ENCODE data around the gene PKD1. TPM values are rescaled to one million over a fixed set of nuclear protein-coding genes. Genes with fewer than 3 reads are reported as not detected.

Gene PKD1
- total RNA-seq, 1 experiment from 2014 or later: 137 TPM

GRCh38 chr16:2074071-2074470 lies 61.6 kb downstream of the PKD1 start (continued):
- TF ChIP-seq, protein P1, sequence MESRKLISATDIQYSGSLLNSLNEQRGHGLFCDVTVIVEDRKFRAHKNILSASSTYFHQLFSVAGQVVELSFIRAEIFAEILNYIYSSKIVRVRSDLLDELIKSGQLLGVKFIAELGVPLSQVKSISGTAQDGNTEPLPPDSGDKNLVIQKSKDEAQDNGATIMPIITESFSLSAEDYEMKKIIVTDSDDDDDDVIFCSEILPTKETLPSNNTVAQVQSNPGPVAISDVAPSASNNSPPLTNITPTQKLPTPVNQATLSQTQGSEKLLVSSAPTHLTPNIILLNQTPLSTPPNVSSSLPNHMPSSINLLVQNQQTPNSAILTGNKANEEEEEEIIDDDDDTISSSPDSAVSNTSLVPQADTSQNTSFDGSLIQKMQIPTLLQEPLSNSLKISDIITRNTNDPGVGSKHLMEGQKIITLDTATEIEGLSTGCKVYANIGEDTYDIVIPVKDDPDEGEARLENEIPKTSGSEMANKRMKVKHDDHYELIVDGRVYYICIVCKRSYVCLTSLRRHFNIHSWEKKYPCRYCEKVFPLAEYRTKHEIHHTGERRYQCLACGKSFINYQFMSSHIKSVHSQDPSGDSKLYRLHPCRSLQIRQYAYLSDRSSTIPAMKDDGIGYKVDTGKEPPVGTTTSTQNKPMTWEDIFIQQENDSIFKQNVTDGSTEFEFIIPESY (IDR thresholded peaks at IDR 0.05; ENCODE audit: extremely low read depth, insufficient replicate concordance, low read length): no peak
- TF ChIP-seq SIN3A (IDR thresholded peaks at IDR 0.05; ENCODE audit: low read depth) (no peak), FOSL1 (IDR thresholded peaks at IDR 0.05; ENCODE audit: low read depth) (no peak), CBX3 (IDR thresholded peaks at IDR 0.05; ENCODE audit: low read depth) (no peak), EZH2phosphoT487 (IDR thresholded peaks at IDR 0.05; ENCODE audit: borderline replicate concordance) (no peak), SP1 (IDR thresholded peaks at IDR 0.05; ENCODE audit: low read depth) (no peak)
- TF ChIP-seq, protein P2, sequence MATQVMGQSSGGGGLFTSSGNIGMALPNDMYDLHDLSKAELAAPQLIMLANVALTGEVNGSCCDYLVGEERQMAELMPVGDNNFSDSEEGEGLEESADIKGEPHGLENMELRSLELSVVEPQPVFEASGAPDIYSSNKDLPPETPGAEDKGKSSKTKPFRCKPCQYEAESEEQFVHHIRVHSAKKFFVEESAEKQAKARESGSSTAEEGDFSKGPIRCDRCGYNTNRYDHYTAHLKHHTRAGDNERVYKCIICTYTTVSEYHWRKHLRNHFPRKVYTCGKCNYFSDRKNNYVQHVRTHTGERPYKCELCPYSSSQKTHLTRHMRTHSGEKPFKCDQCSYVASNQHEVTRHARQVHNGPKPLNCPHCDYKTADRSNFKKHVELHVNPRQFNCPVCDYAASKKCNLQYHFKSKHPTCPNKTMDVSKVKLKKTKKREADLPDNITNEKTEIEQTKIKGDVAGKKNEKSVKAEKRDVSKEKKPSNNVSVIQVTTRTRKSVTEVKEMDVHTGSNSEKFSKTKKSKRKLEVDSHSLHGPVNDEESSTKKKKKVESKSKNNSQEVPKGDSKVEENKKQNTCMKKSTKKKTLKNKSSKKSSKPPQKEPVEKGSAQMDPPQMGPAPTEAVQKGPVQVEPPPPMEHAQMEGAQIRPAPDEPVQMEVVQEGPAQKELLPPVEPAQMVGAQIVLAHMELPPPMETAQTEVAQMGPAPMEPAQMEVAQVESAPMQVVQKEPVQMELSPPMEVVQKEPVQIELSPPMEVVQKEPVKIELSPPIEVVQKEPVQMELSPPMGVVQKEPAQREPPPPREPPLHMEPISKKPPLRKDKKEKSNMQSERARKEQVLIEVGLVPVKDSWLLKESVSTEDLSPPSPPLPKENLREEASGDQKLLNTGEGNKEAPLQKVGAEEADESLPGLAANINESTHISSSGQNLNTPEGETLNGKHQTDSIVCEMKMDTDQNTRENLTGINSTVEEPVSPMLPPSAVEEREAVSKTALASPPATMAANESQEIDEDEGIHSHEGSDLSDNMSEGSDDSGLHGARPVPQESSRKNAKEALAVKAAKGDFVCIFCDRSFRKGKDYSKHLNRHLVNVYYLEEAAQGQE (IDR thresholded peaks at IDR 0.05; ENCODE audit: low read depth): no peak

- RAD21 ChIA-PET (ENCODE audit: low non-redundant PET in 1 of 2, low total read pairs in 2 of 2, uncharacterized antibody in 2 of 2, unreplicated experiment in 2 of 2): no interaction called here
- Histone ChIP-seq H3K9me2 (ENCODE audit: insufficient read depth) (no peaks in the 10 kb centered on the region), H3K9me3 (ENCODE audit: control insufficient read depth in 1 of 2, insufficient read depth in 1 of 2, low read depth in 1 of 2, low read length in 2 of 2) (no peaks in the 10 kb centered on the region), H3K36me3 (ENCODE audit: control insufficient read depth in 1 of 2, insufficient read depth in 2 of 2, low read length in 2 of 2) (peaks cover 0 to 5% of the 10 kb centered on the region in 2 experiments; a peak in 2 of 4 replicates), H3K27ac (ENCODE audit: low read depth, low read length) (no peak overlapping the region), H3K4me2 (ENCODE audit: low read length) (no peak overlapping the region), H4K20me1 (ENCODE audit: insufficient read depth) (no peaks in the 10 kb centered on the region), H3K79me2 (ENCODE audit: insufficient read depth, low read length) (no peaks in the 10 kb centered on the region), H3K9ac (ENCODE audit: low read length) (no peak overlapping the region), H3K4me3 (replicated peaks in 1 of 2; ENCODE audit: low read depth in 1 of 2, low read length in 2 of 2) (no peak overlapping the region), H2AFZ (ENCODE audit: low read depth, low read length, poor library complexity, severe bottlenecking) (no peak overlapping the region), H3K4me1 (ENCODE audit: control insufficient read depth in 1 of 2, insufficient read depth in 2 of 2, low read length in 2 of 2) (no peaks in the 10 kb centered on the region), H3K27me3 (ENCODE audit: insufficient read depth, low read length) (no peaks in the 10 kb centered on the region)
- intact Hi-C loops (cut with micrococcal nuclease): no loop called here
- DNase-seq (ENCODE audit: low read depth, low spot score): no peak
- no TSS peak for BruUV-seq (replicated peaks)
- POLR2A ChIA-PET: no interaction called here
- CTCF ChIA-PET: no interaction called here
- no peak for ATAC-seq
- TF ChIP-seq POLR2A (IDR thresholded peaks at IDR 0.05; ENCODE audit: borderline replicate concordance, extremely low read depth, insufficient read depth, insufficient read length): no peak
- TF ChIP-seq, protein P1 (IDR thresholded peaks at IDR 0.05; ENCODE audit: extremely low read depth, insufficient replicate concordance, low read length): no peak
- TF ChIP-seq POLR2AphosphoS5 (IDR thresholded peaks at IDR 0.05; ENCODE audit: low read depth, low read length): no peak
- no peak for TF ChIP-seq ZNF274 (IDR thresholded peaks at IDR 0.05; ENCODE audit: low read depth, low read length)
- no peak for TF ChIP-seq EGR1 (IDR thresholded peaks at IDR 0.05; ENCODE audit: low read depth)
- TF ChIP-seq CTCF (IDR thresholded peaks at IDR 0.05 in 2 of 3, conservative IDR thresholded peaks at IDR 0.05 in 1 of 3; ENCODE audit: borderline replicate concordance in 1 of 3, insufficient read depth in 1 of 3, low read depth in 2 of 3, low read length in 2 of 3): no peak
- TF ChIP-seq, protein P3, sequence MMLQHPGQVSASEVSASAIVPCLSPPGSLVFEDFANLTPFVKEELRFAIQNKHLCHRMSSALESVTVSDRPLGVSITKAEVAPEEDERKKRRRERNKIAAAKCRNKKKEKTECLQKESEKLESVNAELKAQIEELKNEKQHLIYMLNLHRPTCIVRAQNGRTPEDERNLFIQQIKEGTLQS (IDR thresholded peaks at IDR 0.05): no peak
- TF ChIP-seq JUND (IDR thresholded peaks at IDR 0.05): no peak
- TF ChIP-seq ZFX (IDR thresholded peaks at IDR 0.05): no peak
- TF ChIP-seq YY1 (IDR thresholded peaks at IDR 0.05; ENCODE audit: extremely low read depth, insufficient replicate concordance, low read depth, low read length): no peak
- no peak for TF ChIP-seq EZH2 (IDR thresholded peaks at IDR 0.05)
These were observed 62.8 kb downstream of the PKD1 start for GRCh38 chr16:2072926-2073325.

All from HCT116 (cell line).